Neural cell (in vitro differentiated cells): ENCODE measurements around the gene NYAP2. TPM values are rescaled to one million over a fixed set of nuclear protein-coding genes. Genes with fewer than 3 reads are reported as not detected.

Experiments used
- H2AFZ ChIP-seq: fragments of 200-600, 300-800 bp; sonication (generic), shearing (Covaris generic); 2 replicates; pipeline ENCODE4 v1.6.0; 2014; ENCODE audit warnings: low read depth, mild to moderate bottlenecking, antibody characterized with exemption, low read length, moderate library complexity
- H3F3A ChIP-seq: fragments of 200-600 bp; shearing (Covaris generic); 2 replicates; pipeline ENCODE4 v1.6.1; 2016; ENCODE audit warnings: mild to moderate bottlenecking, moderate library complexity, mixed read lengths, antibody characterized with exemption, low read length; ENCODE audit not compliant: insufficient read depth, poor library complexity, severe bottlenecking
- H3K27ac ChIP-seq: fragments of 200-600, 300-800 bp; sonication (generic), shearing (Covaris generic); 2 replicates; pipeline ENCODE4 v1.5.1; 2014; ENCODE audit warnings: mild to moderate bottlenecking, low read length, moderate library complexity
- H3K27me3 ChIP-seq: fragments of 300-800, 200-600 bp; sonication (generic), shearing (Covaris generic); 2 replicates; pipeline ENCODE4 v1.6.0; 2014; ENCODE audit warnings: mild to moderate bottlenecking, low read depth, low read length, moderate library complexity; ENCODE audit not compliant: insufficient read depth
- H3K36me3 ChIP-seq: fragments of 300-800, 200-600 bp; sonication (generic), shearing (Covaris generic); 2 replicates; pipeline ENCODE4 v1.5.1; 2014; ENCODE audit warnings: mild to moderate bottlenecking, antibody characterized with exemption, low read length, moderate library complexity; ENCODE audit not compliant: insufficient read depth
- H3K4me2 ChIP-seq: fragments of 300-800, 200-600 bp; sonication (generic), shearing (Covaris generic); 2 replicates; pipeline ENCODE4 v1.6.0; 2014; ENCODE audit warnings: mild to moderate bottlenecking, low read length
- H3K4me3 ChIP-seq: fragments of 300-800, 200-600 bp; sonication (generic), shearing (Covaris generic); 2 replicates; pipeline ENCODE4 v1.5.1; 2014; ENCODE audit warnings: mild to moderate bottlenecking, low read length, moderate library complexity
- H3K79me2 ChIP-seq: fragments of 200-600 bp; shearing (Covaris generic); replicated peaks from 2 replicates; pipeline ENCODE4 v1.6.0; 2014; ENCODE audit warnings: mild to moderate bottlenecking, low read length, moderate library complexity; ENCODE audit not compliant: insufficient read depth
- H3K9ac ChIP-seq: fragments of 300-800, 200-600 bp; sonication (generic), shearing (Covaris generic); 2 replicates; pipeline ENCODE4 v1.6.1; 2016; ENCODE audit warnings: mild to moderate bottlenecking, low read length, mixed read lengths
- H3K9me2 ChIP-seq: fragments of 200-600 bp; shearing (Covaris generic); 2 replicates; pipeline ENCODE4 v1.6.1; 2016; ENCODE audit warnings: mild to moderate bottlenecking, low read length, mixed read lengths; ENCODE audit not compliant: insufficient read depth
- H3K9me3 ChIP-seq: fragments of 200-600, 300-800 bp; sonication (generic), shearing (Covaris generic); 2 replicates; pipeline ENCODE4 v1.6.1; 2016; ENCODE audit warnings: mild to moderate bottlenecking, mixed run types, low read length, moderate library complexity, mixed read lengths
- H4K20me1 ChIP-seq: fragments of 200-600 bp; shearing (Covaris generic); 2 replicates; pipeline ENCODE4 v1.6.1; 2016; ENCODE audit warnings: mild to moderate bottlenecking, mixed run types; ENCODE audit not compliant: insufficient read depth
- CTCF ChIP-seq: fragments of 450-650 bp; IDR thresholded peaks from 2 replicates; pipeline ENCODE4 v1.5.1; 2014; ENCODE audit warnings: antibody characterized with exemption, mild to moderate bottlenecking, moderate library complexity; ENCODE audit not compliant: poor library complexity, severe bottlenecking
- EP300 ChIP-seq: fragments of 450-650 bp; conservative IDR thresholded peaks from 2 replicates; pipeline ENCODE4 v1.6.1; 2014; ENCODE audit warnings: antibody characterized with exemption, mild to moderate bottlenecking, moderate library complexity; ENCODE audit not compliant: poor library complexity, severe bottlenecking
- EZH2 ChIP-seq: fragments of 200-600, 300-800 bp; shearing (Covaris generic), sonication (generic); IDR thresholded peaks from 2 replicates; pipeline ENCODE4 v1.6.1; 2014; ENCODE audit warnings: antibody characterized with exemption, low read length, borderline replicate concordance, mild to moderate bottlenecking; ENCODE audit not compliant: insufficient read depth, poor library complexity, severe bottlenecking
- MXI1 ChIP-seq: fragments of 450-650 bp; conservative IDR thresholded peaks from 2 replicates; pipeline ENCODE4 v1.6.1; 2014; ENCODE audit warnings: antibody characterized with exemption, mild to moderate bottlenecking; ENCODE audit not compliant: poor library complexity, severe bottlenecking
- POLR2AphosphoS5 ChIP-seq: IDR thresholded peaks from 2 replicates; pipeline ENCODE4 v1.6.1; 2012
- RAD21 ChIP-seq: fragments of 450-650 bp; conservative IDR thresholded peaks from 2 replicates; pipeline ENCODE4 v1.6.1; 2014; ENCODE audit warnings: antibody characterized with exemption, mild to moderate bottlenecking, moderate library complexity
- REST ChIP-seq: IDR thresholded peaks from 2 replicates; pipeline ENCODE4 v1.6.1; 2012; ENCODE audit warnings: borderline replicate concordance
- SMC3 ChIP-seq: fragments of 450-650 bp; conservative IDR thresholded peaks from 2 replicates; pipeline ENCODE4 v1.6.1; 2014; ENCODE audit warnings: antibody characterized with exemption, mild to moderate bottlenecking, moderate library complexity; ENCODE audit not compliant: poor library complexity
- TAF1 ChIP-seq: IDR thresholded peaks from 2 replicates; pipeline ENCODE4 v1.6.1; 2012; ENCODE audit warnings: low read depth
- polyA plus RNA-seq: library from polyadenylated mRNA; depleted of rRNA; stranded (reverse); fragments of >200 nt; gene quantifications from 2 replicates; pipeline ENCODE4 v1.2.3, GENCODE V29; 2014

NYAP2 gene
- polyA plus RNA-seq, 1 donor from 2014 or later = 0.98 TPM

GRCh38 chr2:225532096-225532495, 132.6 kb downstream of the NYAP2 start:
- TF ChIP-seq EP300 (no peak), MXI1 (no peak), EZH2 (no peak), REST (no peak), CTCF (no peak), RAD21 (no peak), SMC3 (no peak)
- H2AFZ ChIP-seq = no peak overlapping the region
- no peaks in the 10 kb centered on the region for H4K20me1 ChIP-seq
- no peaks in the 10 kb centered on the region for H3K36me3 ChIP-seq
- no peaks in the 10 kb centered on the region for H3F3A ChIP-seq
- H3K9ac ChIP-seq = no peak overlapping the region
- H3K27me3 ChIP-seq = no peaks in the 10 kb centered on the region
- peak overlapping the region; percentile 5 for H3K4me2 ChIP-seq
- no peak overlapping the region for H3K4me3 ChIP-seq
- H3K27ac ChIP-seq = peak overlapping the region; percentile 2
- H3K9me2 ChIP-seq = no peaks in the 10 kb centered on the region
- H3K9me3 ChIP-seq = no peaks in the 10 kb centered on the region
- no peaks in the 10 kb centered on the region for H3K79me2 ChIP-seq

GRCh38 chr2:225534037-225534436, 134.5 kb downstream of the NYAP2 start:
- no peaks in the 10 kb centered on the region for H3K27me3 ChIP-seq
- no peak overlapping the region for H3K27ac ChIP-seq
- H3K9me3 ChIP-seq = no peaks in the 10 kb centered on the region
- H3K9ac ChIP-seq = no peak overlapping the region
- H3K79me2 ChIP-seq = no peaks in the 10 kb centered on the region
- TF ChIP-seq SMC3 (no peak), TAF1 (no peak), CTCF (no peak), POLR2AphosphoS5 (no peak), EP300 (no peak), REST (no peak), RAD21 (no peak), MXI1 (no peak), EZH2 (no peak)
- H3K9me2 ChIP-seq = no peaks in the 10 kb centered on the region
- no peaks in the 10 kb centered on the region for H3F3A ChIP-seq
- H3K36me3 ChIP-seq = no peaks in the 10 kb centered on the region
- H4K20me1 ChIP-seq = no peaks in the 10 kb centered on the region
- H3K4me2 ChIP-seq = no peak overlapping the region
- H2AFZ ChIP-seq = no peak overlapping the region
- no peak overlapping the region for H3K4me3 ChIP-seq
